NCI-H2171 treated with DMSO at 0.1 percent for 48 hours (cell line): ENCODE results near the gene NUMB.
"Not testable (repeated sequence)": the region's sequence is repeated elsewhere in the genome, so short reads cannot be mapped to it uniquely, and the experiment has no call there.

ENCODE experiments used
- DNase-seq: peaks from one replicate; lab custom pipeline; 2025; lab: John Stamatoyannopoulos, UW

NUMB gene

DNA sequence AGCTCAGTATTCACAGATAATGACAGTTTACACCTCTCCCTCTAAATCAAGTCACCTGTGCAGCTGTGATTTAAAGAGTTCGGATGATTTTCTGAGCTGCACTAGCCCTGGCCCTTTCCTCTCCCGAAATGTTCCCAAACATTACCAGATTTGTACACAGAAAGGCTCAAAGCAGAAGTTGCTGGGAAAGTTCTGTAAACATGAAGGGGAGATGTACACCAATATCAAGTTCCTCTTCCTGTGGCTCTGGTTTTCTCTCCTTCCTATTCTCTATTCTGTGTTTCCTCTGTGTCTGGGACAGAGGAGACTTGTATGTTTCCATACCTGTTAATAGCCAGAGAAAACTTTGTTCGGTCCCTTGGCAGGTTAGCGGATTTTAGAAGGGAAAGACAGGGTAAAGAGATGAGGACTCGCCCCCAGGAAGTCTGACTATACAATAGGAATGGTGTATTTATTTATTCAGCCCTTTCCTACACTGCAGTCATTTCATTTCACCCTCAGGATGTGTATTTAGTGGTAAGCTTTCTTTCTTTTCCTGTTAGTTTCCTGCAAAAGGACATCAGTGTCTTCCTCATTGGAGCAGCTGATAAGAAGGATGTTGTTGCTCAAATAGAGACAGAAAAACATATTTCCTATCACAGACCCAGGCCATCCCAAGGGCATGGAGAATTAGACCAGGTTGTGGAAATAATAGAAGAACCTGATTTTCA is 7.6 kb upstream of the NUMB start:
- no peak for DNase-seq

DNA sequence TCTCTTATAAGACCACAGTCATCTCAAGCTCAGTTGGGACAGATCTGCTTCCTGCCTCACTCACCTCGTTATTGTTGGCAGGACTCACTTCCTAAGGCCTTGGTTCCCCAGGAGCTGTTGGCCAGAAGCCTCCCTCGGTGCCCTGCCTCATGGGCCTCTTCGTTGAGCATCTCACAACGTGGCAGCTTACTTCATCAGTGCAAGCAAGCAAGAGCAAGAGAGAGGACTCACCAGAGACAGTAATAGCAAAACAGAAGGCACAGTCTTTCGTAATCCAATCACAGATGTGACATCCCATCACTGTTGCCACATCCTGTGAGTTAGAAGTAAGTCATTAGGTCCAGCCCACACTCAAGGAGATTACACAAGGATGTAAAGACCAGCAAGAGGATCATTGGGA is 5.1 kb upstream of the NUMB start:
- DNase-seq: peak; percentile 22

DNA sequence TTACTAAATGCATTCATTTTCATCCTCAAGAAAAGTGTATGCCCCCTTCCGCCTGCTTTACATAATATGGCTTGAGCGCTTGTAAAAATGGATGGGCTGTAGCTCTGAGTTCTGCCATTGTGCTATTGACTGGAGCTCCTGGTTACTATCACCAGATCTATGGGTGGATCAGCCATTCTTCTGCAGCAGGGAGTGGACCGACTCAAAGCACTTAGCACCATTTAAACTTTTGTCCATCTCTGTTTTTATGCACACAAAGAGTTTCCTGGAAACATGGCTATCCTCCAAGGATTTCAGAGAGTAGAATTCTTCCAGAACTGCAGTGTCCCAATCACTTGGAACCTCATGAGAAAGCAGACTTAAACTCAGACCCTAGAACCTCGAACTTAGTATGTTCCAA is 4.5 kb upstream of the NUMB start:
- no peak for DNase-seq

GRCh38 chr14:73462048-73462715 is 3.8 kb upstream of the NUMB start:
- DNase-seq: peak; percentile 44

DNA sequence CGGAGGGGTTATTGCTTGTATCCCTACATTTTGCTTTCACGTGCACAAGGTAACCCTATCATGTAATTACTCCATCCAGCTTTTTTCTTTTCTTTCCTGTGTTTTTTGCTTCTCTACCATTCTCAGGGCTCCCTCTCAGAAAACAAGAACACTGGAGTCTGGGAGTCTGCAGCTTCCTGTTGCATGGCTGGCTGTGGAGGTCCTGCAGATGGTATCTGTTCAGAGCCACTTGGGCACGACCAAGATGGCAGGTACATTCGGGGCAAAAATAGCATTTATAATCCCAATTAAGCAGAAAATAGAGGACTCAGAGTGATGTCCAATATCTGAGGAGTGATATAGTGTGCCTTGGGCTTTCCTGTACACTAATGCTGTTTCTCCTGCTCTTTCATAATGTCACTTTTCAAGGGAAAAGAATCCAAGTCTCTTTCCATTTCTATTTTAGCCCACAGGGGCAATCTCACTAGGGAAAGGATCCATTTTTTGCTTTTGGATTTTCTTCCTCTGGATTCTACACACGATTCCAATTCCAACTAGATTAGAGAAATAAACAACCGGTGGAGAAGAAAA is 3.2 kb upstream of the NUMB start:
- DNase-seq: no peak

GRCh38 chr14:73460691-73461127 is 2.4 kb upstream of the NUMB start:
- peak; percentile 47 for DNase-seq

- DNase-seq: no peak
These were observed 1.6 kb upstream of the NUMB start for GRCh38 chr14:73459959-73460358.

DNA sequence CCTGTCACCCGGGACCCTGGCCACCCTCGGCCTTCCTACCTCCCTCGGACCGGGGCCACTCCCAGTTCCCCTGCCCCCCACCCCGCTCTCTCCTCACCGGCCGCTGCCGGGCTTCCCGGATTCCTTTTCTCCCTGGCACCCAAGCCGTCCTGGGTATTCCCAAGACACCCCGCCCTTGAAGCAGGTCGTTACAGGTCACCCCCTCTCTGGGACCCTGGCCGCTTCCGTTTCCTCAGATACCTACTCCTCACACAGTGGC is 493 bp downstream of the NUMB start:
- no peak for DNase-seq

- peak; percentile 29 for DNase-seq
These were observed 1.1 kb downstream of the NUMB start for GRCh38 chr14:73457041-73457923.

- no peak for DNase-seq
These were observed 3.1 kb downstream of the NUMB start for GRCh38 chr14:73455294-73455693.

DNA sequence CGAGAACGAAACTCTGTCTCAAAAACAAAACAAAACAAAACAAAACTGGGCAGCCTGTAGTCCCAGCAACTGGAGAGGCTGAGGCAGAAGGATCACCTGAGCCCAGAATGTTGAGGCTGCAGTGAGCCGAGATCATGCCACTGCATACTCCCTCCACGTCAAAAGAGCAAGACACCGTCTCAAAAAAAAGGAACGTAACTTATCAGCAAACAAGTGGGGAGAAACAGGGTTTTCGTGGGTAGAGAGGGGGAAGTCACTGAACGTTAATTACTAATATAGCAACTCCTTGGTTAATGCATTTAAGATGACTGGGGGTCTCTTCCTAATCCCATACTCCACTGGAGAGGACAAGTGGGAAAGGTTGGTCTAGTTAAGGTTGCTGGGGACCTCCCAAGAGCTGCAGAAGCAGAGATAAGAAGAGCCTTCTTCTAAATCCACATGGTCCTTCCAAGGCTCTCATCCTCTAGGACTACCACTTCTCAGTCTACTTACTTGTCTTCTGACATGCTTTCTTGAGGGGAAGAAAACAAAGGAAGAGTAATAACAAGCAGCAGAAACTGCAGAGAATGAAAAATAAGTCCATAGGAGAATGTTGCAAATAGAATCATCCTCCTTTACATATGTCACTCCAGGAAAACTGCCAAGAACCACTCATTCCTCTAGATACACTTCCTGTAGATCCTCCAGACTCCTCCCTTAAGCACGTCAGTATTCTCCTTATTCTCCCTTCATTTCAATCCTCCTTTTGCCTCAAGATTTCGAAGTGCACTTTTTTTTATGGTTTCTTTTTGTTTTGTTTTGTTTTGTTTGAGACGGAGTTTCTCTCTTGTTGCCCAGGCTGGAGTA is 5.8 kb downstream of the NUMB start:
- DNase-seq: peak; percentile 30

DNA sequence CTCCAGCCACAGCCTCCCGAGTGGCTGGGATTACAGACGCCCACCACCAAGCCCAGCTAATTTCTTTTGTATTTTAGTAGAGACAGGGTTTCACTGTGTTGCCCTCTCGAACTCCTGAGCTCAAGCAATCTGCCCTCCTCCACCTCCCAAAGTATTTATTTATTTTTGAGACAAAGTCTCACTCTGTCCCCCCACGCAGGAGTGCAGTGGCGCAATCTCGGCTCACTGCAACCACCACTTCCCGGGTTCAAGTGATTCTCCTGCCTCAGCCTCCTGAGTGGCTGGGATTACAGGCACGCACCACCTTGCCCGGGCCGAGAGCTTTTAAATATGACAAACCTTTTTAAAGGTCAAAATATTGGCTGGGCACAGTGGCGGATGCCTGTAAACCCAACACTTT is 14.6 kb downstream of the NUMB start:
- DNase-seq: no peak

GRCh38 chr14:73441286-73441685 is 17.1 kb downstream of the NUMB start:
- DNase-seq: no peak

GRCh38 chr14:73438993-73439392 is 19.4 kb downstream of the NUMB start:
- no peak for DNase-seq

DNA sequence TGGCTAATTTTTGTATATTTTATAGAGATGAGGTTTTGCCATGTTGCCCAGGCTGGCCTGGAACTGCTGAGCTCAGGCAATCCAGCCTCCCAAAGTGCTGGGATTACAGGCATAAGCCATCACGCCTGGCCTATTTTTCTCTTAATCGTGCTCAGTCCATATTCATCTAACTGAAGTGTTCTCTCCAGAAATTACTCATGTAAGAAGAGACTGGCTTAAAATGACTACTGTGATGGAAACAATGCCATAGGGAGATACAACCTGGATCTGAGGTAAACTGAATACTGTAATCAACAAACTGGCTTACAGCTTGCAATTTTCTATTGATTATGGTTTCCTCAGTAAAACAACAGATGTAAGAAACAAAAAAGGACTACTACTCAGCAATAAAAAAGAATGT is 21.1 kb downstream of the NUMB start:
- no peak for DNase-seq

GRCh38 chr14:73432124-73432523 is 26.2 kb downstream of the NUMB start:
- no peak for DNase-seq

GRCh38 chr14:73428353-73428824 is 30.0 kb downstream of the NUMB start:
- DNase-seq: no peak

- no peak for DNase-seq
These were observed 30.7 kb downstream of the NUMB start for GRCh38 chr14:73427516-73428264.

DNA sequence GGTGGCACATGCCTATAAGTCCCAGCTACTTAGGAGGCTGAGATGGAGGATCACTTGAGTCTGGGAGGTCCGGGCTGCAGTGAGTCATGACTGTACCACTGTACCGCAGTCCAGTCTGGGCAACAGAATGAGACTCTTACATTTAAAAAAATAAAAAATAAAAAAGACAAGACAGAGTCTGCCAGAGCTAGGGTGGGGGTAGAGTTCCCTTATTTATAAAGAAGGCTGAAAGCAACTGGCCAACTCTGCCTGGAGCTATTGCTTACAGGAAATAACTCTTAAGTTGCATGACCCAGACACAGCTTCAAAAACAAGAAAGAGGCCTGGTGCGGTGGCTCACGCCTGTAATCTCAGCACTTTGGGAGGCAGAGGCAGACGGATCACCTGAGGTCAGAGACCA is 31.5 kb downstream of the NUMB start:
- DNase-seq: no peak

- DNase-seq: no peak
These were observed 33.9 kb downstream of the NUMB start for GRCh38 chr14:73424453-73424852.

DNA sequence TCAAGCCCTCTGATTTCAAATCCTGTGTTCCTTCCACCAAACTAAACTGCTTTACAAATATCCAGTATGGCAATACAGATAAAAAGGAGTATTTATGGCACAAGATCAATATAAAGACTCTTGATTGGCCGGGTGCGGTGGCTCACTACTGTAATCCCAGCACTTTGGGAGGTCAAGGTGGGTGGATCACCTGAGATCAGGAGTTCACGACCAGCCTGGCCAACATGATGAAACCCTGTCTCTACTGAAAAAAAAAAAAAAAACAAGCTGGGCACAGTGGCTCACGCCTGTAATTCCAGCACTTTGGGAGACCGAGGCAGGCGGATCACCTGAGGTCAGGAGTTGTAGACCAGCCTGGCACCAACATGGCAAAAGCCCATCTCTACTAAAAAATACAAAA is 35.3 kb downstream of the NUMB start:
- DNase-seq: not testable (repeated sequence)
